ENCODE data around the gene INPP5J.

DNA sequence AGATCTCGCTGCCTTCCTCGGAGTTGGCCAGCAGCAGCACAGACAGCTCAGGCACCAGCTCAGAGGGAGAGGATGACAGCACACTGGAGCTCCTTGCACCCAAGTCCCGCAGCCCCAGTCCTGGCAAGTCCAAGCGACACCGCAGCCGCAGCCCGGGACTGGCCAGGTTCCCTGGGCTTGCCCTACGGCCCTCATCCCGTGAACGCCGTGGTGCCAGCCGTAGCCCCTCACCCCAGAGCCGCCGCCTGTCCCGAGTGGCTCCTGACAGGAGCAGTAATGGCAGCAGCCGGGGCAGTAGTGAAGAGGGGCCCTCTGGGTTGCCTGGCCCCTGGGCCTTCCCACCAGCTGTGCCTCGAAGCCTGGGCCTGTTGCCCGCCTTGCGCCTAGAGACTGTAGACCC lies 11.1 kb downstream of the INPP5J start:
- TF ChIP-seq, protein P1, sequence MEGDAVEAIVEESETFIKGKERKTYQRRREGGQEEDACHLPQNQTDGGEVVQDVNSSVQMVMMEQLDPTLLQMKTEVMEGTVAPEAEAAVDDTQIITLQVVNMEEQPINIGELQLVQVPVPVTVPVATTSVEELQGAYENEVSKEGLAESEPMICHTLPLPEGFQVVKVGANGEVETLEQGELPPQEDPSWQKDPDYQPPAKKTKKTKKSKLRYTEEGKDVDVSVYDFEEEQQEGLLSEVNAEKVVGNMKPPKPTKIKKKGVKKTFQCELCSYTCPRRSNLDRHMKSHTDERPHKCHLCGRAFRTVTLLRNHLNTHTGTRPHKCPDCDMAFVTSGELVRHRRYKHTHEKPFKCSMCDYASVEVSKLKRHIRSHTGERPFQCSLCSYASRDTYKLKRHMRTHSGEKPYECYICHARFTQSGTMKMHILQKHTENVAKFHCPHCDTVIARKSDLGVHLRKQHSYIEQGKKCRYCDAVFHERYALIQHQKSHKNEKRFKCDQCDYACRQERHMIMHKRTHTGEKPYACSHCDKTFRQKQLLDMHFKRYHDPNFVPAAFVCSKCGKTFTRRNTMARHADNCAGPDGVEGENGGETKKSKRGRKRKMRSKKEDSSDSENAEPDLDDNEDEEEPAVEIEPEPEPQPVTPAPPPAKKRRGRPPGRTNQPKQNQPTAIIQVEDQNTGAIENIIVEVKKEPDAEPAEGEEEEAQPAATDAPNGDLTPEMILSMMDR (IDR thresholded peaks at IDR 0.05), result no peak
- no peak for TF ChIP-seq POLR2A (IDR thresholded peaks at IDR 0.05)
- TF ChIP-seq EP300 (IDR thresholded peaks at IDR 0.05), result no peak
